GM23338 (cell line): ENCODE data around the gene PRKACA. TPM values are rescaled to one million over a fixed set of nuclear protein-coding genes. Genes with fewer than 3 reads are reported as not detected.

Source experiments
- ATAC-seq: fragments of 200-7000 bp; cut with Tn5 transposase; 3 replicates; pipeline ENCODE4 v1.9.1; 2020
- DNase-seq: peaks from one replicate; pipeline ENCODE4 v3.0.0-alpha.2; 2015; ENCODE audit warnings: low spot score
- H2AFZ ChIP-seq: fragments of 200-600 bp; sonication (generic); 2 replicates; pipeline ENCODE4 v1.8.0; 2016; ENCODE audit warnings: antibody characterized with exemption, mild to moderate bottlenecking, moderate library complexity
- H3F3A ChIP-seq: fragments of 200-600 bp; sonication (generic); replicated peaks from 2 replicates; pipeline ENCODE4 v1.8.0; 2017; ENCODE audit warnings: antibody characterized with exemption, mixed run types, low read depth
- H3K27ac ChIP-seq: fragments of 200-600 bp; sonication (generic); 2 replicates; pipeline ENCODE4 v1.6.1; 2016; ENCODE audit warnings: low read depth
- H3K27me3 ChIP-seq: fragments of 200-600 bp; sonication (generic); 2 replicates; pipeline ENCODE4 v1.8.0; 2016; ENCODE audit warnings: mild to moderate bottlenecking, mixed run types, moderate library complexity; ENCODE audit not compliant: insufficient read depth
- H3K36me3 ChIP-seq: fragments of 200-600 bp; sonication (generic); 2 replicates; pipeline ENCODE4 v1.8.0; 2016; ENCODE audit warnings: mild to moderate bottlenecking; ENCODE audit not compliant: insufficient read depth
- H3K4me1 ChIP-seq: fragments of 200-600 bp; sonication (generic); 2 replicates; pipeline ENCODE4 v1.8.0; 2016; ENCODE audit warnings: mild to moderate bottlenecking, moderate library complexity; ENCODE audit not compliant: insufficient read depth
- H3K4me2 ChIP-seq: fragments of 200-600 bp; sonication (generic); 2 replicates; pipeline ENCODE4 v1.7.1; 2017; ENCODE audit warnings: mixed run types
- H3K4me3 ChIP-seq: fragments of 200-600 bp; sonication (generic); 2 replicates; pipeline ENCODE4 v1.6.1; 2016; ENCODE audit warnings: mixed run types
- H3K79me2 ChIP-seq: fragments of 200-600 bp; sonication (generic); replicated peaks from 2 replicates; pipeline ENCODE4 v1.8.0; 2017; ENCODE audit warnings: mild to moderate bottlenecking; ENCODE audit not compliant: insufficient read depth
- H3K9me2 ChIP-seq: fragments of 200-600 bp; sonication (generic); 2 replicates; pipeline ENCODE4 v1.8.0; 2017; ENCODE audit not compliant: insufficient read depth
- H4K20me1 ChIP-seq: fragments of 200-600 bp; sonication (generic); replicated peaks from 2 replicates; pipeline ENCODE4 v1.8.0; 2017; ENCODE audit warnings: mild to moderate bottlenecking; ENCODE audit not compliant: insufficient read depth
- H3K27ac Mint-ChIP-seq: 2 replicates; pipeline ENCODE4 v1.8.0; 2020; ENCODE audit warnings: inconsistent platforms, mild to moderate bottlenecking, moderate library complexity, mixed read lengths
- H3K27me3 Mint-ChIP-seq: 3 replicates; pipeline ENCODE4 v1.8.0; 2022; ENCODE audit warnings: low read depth, mild to moderate bottlenecking, moderate library complexity, mixed read lengths, inconsistent platforms; ENCODE audit not compliant: insufficient read depth, poor library complexity
- H3K36me3 Mint-ChIP-seq: 3 replicates; pipeline ENCODE4 v1.8.0; 2021; ENCODE audit warnings: low read depth, mild to moderate bottlenecking, inconsistent platforms, moderate library complexity, mixed read lengths
- H3K4me1 Mint-ChIP-seq: 3 replicates; pipeline ENCODE4 v1.8.0; 2020; ENCODE audit warnings: mild to moderate bottlenecking, inconsistent platforms, mixed read lengths
- H3K4me3 Mint-ChIP-seq: 3 replicates; pipeline ENCODE4 v1.8.0; 2021; ENCODE audit warnings: moderate library complexity, mild to moderate bottlenecking, inconsistent platforms, mixed read lengths
- H3K9me3 Mint-ChIP-seq: 3 replicates; pipeline ENCODE4 v1.8.0; 2020; ENCODE audit warnings: moderate library complexity, mild to moderate bottlenecking, inconsistent platforms, mixed read lengths
- CREB1 ChIP-seq: fragments of 250-450 bp; sonication (Bioruptor Pico); IDR thresholded peaks from 2 replicates; pipeline ENCODE4 v1.5.0; 2020; ENCODE audit warnings: low read depth, mild to moderate bottlenecking, moderate library complexity
- CTCF ChIP-seq, 2 experiments: fragments of 200-600 bp in 1 of 2; sonication (generic) in 1 of 2; conservative IDR thresholded peaks; 2 replicates each; pipeline versions ENCODE4 v1.5.1 to v1.6.1; 2016 to 2017; ENCODE audit warnings: antibody characterized with exemption in 2 of 2, low read depth in 2 of 2, mild to moderate bottlenecking in 2 of 2, moderate library complexity in 1 of 2
- ETS1 ChIP-seq: IDR thresholded peaks from 2 replicates; pipeline ENCODE4 v1.6.1; 2016; ENCODE audit warnings: antibody characterized with exemption
- EZH2 ChIP-seq: fragments of 200-600 bp; sonication (generic); IDR thresholded peaks from one replicate; pipeline ENCODE4 v1.8.0; 2017; ENCODE audit warnings: antibody characterized with exemption, mild to moderate bottlenecking, low read depth; ENCODE audit not compliant: unreplicated experiment
- EZH2phosphoT487 ChIP-seq: fragments of 200-600 bp; sonication (generic); IDR thresholded peaks from one replicate; pipeline ENCODE4 v1.8.1; 2018; ENCODE audit warnings: antibody characterized with exemption; ENCODE audit not compliant: unreplicated experiment
- JUNB ChIP-seq: IDR thresholded peaks from one replicate; pipeline ENCODE4 v1.6.1; 2016; ENCODE audit warnings: antibody characterized with exemption; ENCODE audit not compliant: unreplicated experiment
- NANOG ChIP-seq: IDR thresholded peaks from 2 replicates; pipeline ENCODE4 v1.6.1; 2016; ENCODE audit warnings: antibody characterized with exemption, borderline replicate concordance
- POLR2AphosphoS5 ChIP-seq: IDR thresholded peaks from 2 replicates; pipeline ENCODE4 v1.6.1; 2016; ENCODE audit warnings: antibody characterized with exemption, low read depth
- REST ChIP-seq: IDR thresholded peaks from one replicate; pipeline ENCODE4 v1.6.1; 2018; ENCODE audit warnings: antibody characterized with exemption; ENCODE audit not compliant: unreplicated experiment
- STAT1 ChIP-seq: IDR thresholded peaks from one replicate; pipeline ENCODE4 v1.6.1; 2016; ENCODE audit warnings: antibody characterized with exemption; ENCODE audit not compliant: unreplicated experiment
- ZNF114 ChIP-seq: fragments of 250-450 bp; sonication (Bioruptor Pico); IDR thresholded peaks from 2 replicates; pipeline ENCODE4 v1.5.0; 2020; ENCODE audit warnings: mild to moderate bottlenecking, moderate library complexity
- ZNF331 ChIP-seq: fragments of 250-450 bp; sonication (Bioruptor Pico); IDR thresholded peaks from 2 replicates; pipeline ENCODE4 v1.5.0; 2020; ENCODE audit warnings: low read depth, mild to moderate bottlenecking, moderate library complexity
- ZNF462 ChIP-seq: fragments of 250-450 bp; sonication (Bioruptor Pico); IDR thresholded peaks from 2 replicates; pipeline ENCODE4 v1.5.0; 2020; ENCODE audit warnings: mild to moderate bottlenecking, moderate library complexity
- polyA plus RNA-seq: library from polyadenylated mRNA; unstranded; fragments of >200 nt; fragmentation: Nextera tagmentation; extraction: Ambion mirVana; gene quantifications from 2 replicates; pipeline ENCODE4 v1.2.1, GENCODE V29; 2016
- total RNA-seq: library from RNA; depleted of rRNA; stranded (reverse); fragments of >200 nt; shearing (Covaris generic); gene quantifications from 2 replicates; pipeline ENCODE4 v1.2.3, GENCODE V29; 2014

Gene PRKACA
- total and polyA plus RNA-seq, 2 experiments from 2014 or later = 13.0 to 31.3 TPM

- Histone ChIP-seq H3K36me3 (peaks cover 9% of the 10 kb centered on the region; the same call in 1 of the 2 replicates), H3K27ac (no peak overlapping the region), H3K9me2 (no peaks in the 10 kb centered on the region), H2AFZ (no peak overlapping the region), H3K79me2 (no peaks in the 10 kb centered on the region), H3K4me3 (peak overlapping the region; percentile 60), H3K4me1 (peaks cover 12% of the 10 kb centered on the region), H3K27me3 (peaks cover 31% of the 10 kb centered on the region), H4K20me1 (0 out of 2 replicates have a peak, but pooled peaks cover 6% of the 10 kb centered on the region), H3K4me2 (peak overlapping the region; percentile 72), H3F3A (peaks cover 31% of the 10 kb centered on the region)
- Mint-ChIP-seq H3K4me1 (peaks cover 15% of the 10 kb centered on the region), H3K4me3 (peak overlapping the region; percentile 80), H3K27me3 (peaks cover 23% of the 10 kb centered on the region), H3K36me3 (peaks cover 28% of the 10 kb centered on the region), H3K27ac (no peak overlapping the region), H3K9me3 (peaks cover 15% of the 10 kb centered on the region)
- DNase-seq (peak; percentile 71), ATAC-seq (no peak)
- no peak for TF ChIP-seq CREB1 (CRISPR knock-in tag)
- no peak for TF ChIP-seq STAT1
- no peak for TF ChIP-seq EZH2
- no peak for TF ChIP-seq ZNF462 (CRISPR knock-in tag)
- TF ChIP-seq CTCF (conservative IDR thresholded peaks at IDR 0.05; ENCODE audit: low read depth in 2 of 2) = no peak; a peak in 1 of 4 replicates
- no peak for TF ChIP-seq REST
- no peak for TF ChIP-seq NANOG
- no peak for TF ChIP-seq JUNB
- TF ChIP-seq ZNF331 = no peak
- TF ChIP-seq ETS1 = no peak
- TF ChIP-seq POLR2AphosphoS5 = no peak
- TF ChIP-seq EZH2phosphoT487 = no peak
- no peak for TF ChIP-seq ZNF114
These were observed 27.7 kb downstream of the PRKACA start for GRCh38 chr19:14089662-14090508.
